Ishikawa (cell line): ENCODE results near the gene NDUFA6.

Experiments used
- CEBPB ChIP-seq: IDR thresholded peaks from 2 replicates; pipeline ENCODE4 v1.6.1; 2012
- CREB1 ChIP-seq: IDR thresholded peaks from 2 replicates; pipeline ENCODE4 v1.6.1; 2012; ENCODE audit warnings: low read depth
- EGR1 ChIP-seq: IDR thresholded peaks from 2 replicates; pipeline ENCODE4 v1.6.1; 2012
- EP300 ChIP-seq: IDR thresholded peaks from 2 replicates; pipeline ENCODE4 v1.6.1; 2012; ENCODE audit warnings: borderline replicate concordance
- FOXM1 ChIP-seq: IDR thresholded peaks from 2 replicates; pipeline ENCODE4 v1.6.1; 2012; ENCODE audit warnings: low read depth, borderline replicate concordance
- NFIC ChIP-seq: IDR thresholded peaks from 2 replicates; pipeline ENCODE4 v1.6.1; 2012
- RAD21 ChIP-seq: IDR thresholded peaks from 2 replicates; pipeline ENCODE4 v1.6.1; 2012; ENCODE audit warnings: low read depth
- REST ChIP-seq: IDR thresholded peaks from 2 replicates; pipeline ENCODE4 v1.6.1; 2012; ENCODE audit warnings: low read depth, mild to moderate bottlenecking
- TAF1 ChIP-seq: IDR thresholded peaks from 2 replicates; pipeline ENCODE4 v1.6.1; 2012; ENCODE audit warnings: low read depth, mild to moderate bottlenecking
- TCF12 ChIP-seq: IDR thresholded peaks from 2 replicates; pipeline ENCODE4 v1.6.1; 2012; ENCODE audit warnings: low read depth
- TEAD4 ChIP-seq: IDR thresholded peaks from 2 replicates; pipeline ENCODE4 v1.6.1; 2012
- USF1 ChIP-seq: IDR thresholded peaks from 2 replicates; pipeline ENCODE4 v1.6.1; 2012
- YY1 ChIP-seq: IDR thresholded peaks from 2 replicates; pipeline ENCODE4 v1.6.1; 2012; ENCODE audit warnings: low read depth
- ZBTB7A ChIP-seq: IDR thresholded peaks from 2 replicates; pipeline ENCODE4 v1.6.1; 2012; ENCODE audit warnings: low read depth
- TF ChIP-seq, protein P1 (sequence below): IDR thresholded peaks from 2 replicates; pipeline ENCODE4 v1.6.1; 2012

The NDUFA6 gene

DNA sequence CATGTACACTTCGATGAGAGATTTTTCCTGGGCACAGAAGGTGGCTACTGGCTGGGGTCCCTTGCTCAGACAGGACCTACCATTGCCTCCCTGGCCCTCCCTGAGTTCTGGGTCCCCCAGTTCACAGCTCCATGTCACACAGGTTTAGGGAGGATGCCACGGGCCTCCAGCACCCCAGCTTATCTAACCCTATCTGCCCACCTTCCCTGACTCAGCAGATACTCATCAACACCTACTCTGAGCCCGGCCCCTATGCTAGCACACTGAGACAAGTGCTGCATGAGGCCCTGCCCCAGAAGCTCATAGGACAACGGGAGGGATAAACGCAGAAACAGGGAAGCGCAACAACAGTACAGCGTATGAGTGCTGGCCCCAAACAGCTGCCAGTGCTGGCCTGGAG, 29.5 kb downstream of the NDUFA6 start:
- TF ChIP-seq CEBPB (no peak), TEAD4 (no peak), NFIC (no peak), USF1 (no peak), EGR1 (no peak), TCF12 (no peak)

- TF ChIP-seq TAF1 (no peak), REST (no peak), ZBTB7A (no peak), TCF12 (no peak), NFIC (no peak), EGR1 (no peak), CREB1 (no peak), YY1 (no peak), TEAD4 (no peak), FOXM1 (no peak), RAD21 (no peak), CEBPB (no peak), USF1 (no peak), EP300 (no peak)
- TF ChIP-seq, protein P1, sequence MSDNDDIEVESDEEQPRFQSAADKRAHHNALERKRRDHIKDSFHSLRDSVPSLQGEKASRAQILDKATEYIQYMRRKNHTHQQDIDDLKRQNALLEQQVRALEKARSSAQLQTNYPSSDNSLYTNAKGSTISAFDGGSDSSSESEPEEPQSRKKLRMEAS, result no peak
Measured at GRCh38 chr22:42060489-42060888, 30.1 kb downstream of the NDUFA6 start.

- TF ChIP-seq NFIC (no peak), ZBTB7A (no peak), CEBPB (no peak), FOXM1 (no peak), TAF1 (no peak), REST (no peak), TCF12 (no peak), USF1 (no peak), EGR1 (no peak), TEAD4 (no peak)
- TF ChIP-seq, protein P1, result no peak
Measured at GRCh38 chr22:42056757-42057511, 33.6 kb downstream of the NDUFA6 start.

GRCh38 chr22:42052765-42053164, 37.8 kb downstream of the NDUFA6 start:
- TF ChIP-seq EP300 (no peak), RAD21 (no peak), USF1 (no peak), REST (no peak), TAF1 (no peak), TCF12 (no peak), CEBPB (no peak), NFIC (no peak), FOXM1 (no peak), EGR1 (no peak), TEAD4 (no peak), CREB1 (no peak), ZBTB7A (no peak), YY1 (no peak)
- TF ChIP-seq, protein P1, result no peak
